NCI-H146 (cell line): ENCODE data around the gene KRT37.

ENCODE experiments used
- DNase-seq: peaks from one replicate; lab custom pipeline; 2025; lab: John Stamatoyannopoulos, UW

The KRT37 gene

GRCh38 chr17:41424111-41424635 lies at the start of gene KRT37:
Gene KRT37 (minus strand): TSS chr17:41424585. CDS start chr17:41424523, 62 bp downstream.
- DNase-seq, result no peak

GRCh38 chr17:41468346-41468745 lies 44.0 kb upstream of the KRT37 start:
- no peak for DNase-seq

- DNase-seq, result no peak
Measured at GRCh38 chr17:41467561-41467960, 43.2 kb upstream of the KRT37 start.

GRCh38 chr17:41466988-41467387 lies 42.6 kb upstream of the KRT37 start, which contains the start of gene KRT32:
Gene KRT32 (minus strand): TSS chr17:41467386. CDS start chr17:41467325, 61 bp downstream.
- DNase-seq, result no peak

- no peak for DNase-seq
Measured at GRCh38 chr17:41464682-41465081, 40.3 kb upstream of the KRT37 start.

- no peak for DNase-seq
Measured at GRCh38 chr17:41464173-41464572, 39.8 kb upstream of the KRT37 start.

GRCh38 chr17:41463746-41464145 lies 39.4 kb upstream of the KRT37 start:
- DNase-seq, result no peak

- no peak for DNase-seq
Measured at GRCh38 chr17:41462705-41463104, 38.3 kb upstream of the KRT37 start.

- no peak for DNase-seq
Measured at GRCh38 chr17:41457676-41458075, 33.3 kb upstream of the KRT37 start.

- no peak for DNase-seq
Measured at GRCh38 chr17:41456204-41456603, 31.8 kb upstream of the KRT37 start.

GRCh38 chr17:41455236-41455635 lies 30.9 kb upstream of the KRT37 start:
- DNase-seq, result no peak

GRCh38 chr17:41453066-41453465 lies 28.7 kb upstream of the KRT37 start:
- DNase-seq, result no peak

GRCh38 chr17:41452281-41452680 lies 27.9 kb upstream of the KRT37 start:
- DNase-seq, result no peak

- no peak for DNase-seq
Measured at GRCh38 chr17:41451154-41451728, 26.9 kb upstream of the KRT37 start.

- DNase-seq, result no peak
Measured at GRCh38 chr17:41449008-41449407, 24.6 kb upstream of the KRT37 start.

- no peak for DNase-seq
Measured at GRCh38 chr17:41448506-41448905, 24.1 kb upstream of the KRT37 start.

- DNase-seq, result no peak
Measured at GRCh38 chr17:41446806-41447205, 22.4 kb upstream of the KRT37 start.

- DNase-seq, result no peak
Measured at GRCh38 chr17:41444640-41445039, 20.3 kb upstream of the KRT37 start.

- no peak for DNase-seq
Measured at GRCh38 chr17:41444186-41444585, 19.8 kb upstream of the KRT37 start.

- DNase-seq, result no peak
Measured at GRCh38 chr17:41442739-41443138, 18.4 kb upstream of the KRT37 start.

- DNase-seq, result no peak
Measured at GRCh38 chr17:41440531-41441033, 16.2 kb upstream of the KRT37 start, which contains the start of gene KRT38. Gene KRT38 (minus strand): TSS chr17:41440983. CDS start chr17:41440921, 62 bp downstream.

- no peak for DNase-seq
Measured at GRCh38 chr17:41439375-41439774, 15.0 kb upstream of the KRT37 start.

- no peak for DNase-seq
Measured at GRCh38 chr17:41437769-41438168, 13.4 kb upstream of the KRT37 start.

GRCh38 chr17:41437254-41437653 lies 12.9 kb upstream of the KRT37 start:
- DNase-seq, result no peak
